ENCODE measurements around the gene ATRNL1. TPM values are rescaled to one million over a fixed set of nuclear protein-coding genes. Genes with fewer than 3 reads are reported as not detected.
A peak's percentile ranks its signal among the peaks of the same experiment; 100 is the strongest.
"Not testable (repeated sequence)": the region's sequence is repeated elsewhere in the genome, so short reads cannot be mapped to it uniquely, and the experiment has no call there.

ATRNL1 gene
- total RNA-seq, 1 donor from 2014 or later: 0.17 TPM

GRCh38 chr10:115091161-115091560 is 2.0 kb upstream of the ATRNL1 start:
- DNase-seq: no peak

GRCh38 chr10:115092258-115092554 is 959 bp upstream of the ATRNL1 start:
- peak; percentile 5 for DNase-seq

GRCh38 chr10:115092555-115093285 is 445 bp upstream of the ATRNL1 start:
- DNase-seq: peak; percentile 13

- DNase-seq: no peak
Observed at GRCh38 chr10:115093776-115094408, 727 bp downstream of the ATRNL1 start.

GRCh38 chr10:115094416-115095140 is 1.4 kb downstream of the ATRNL1 start:
- no peak for DNase-seq

- DNase-seq: no peak
Observed at GRCh38 chr10:115095758-115096157, 2.6 kb downstream of the ATRNL1 start.

- DNase-seq: no peak
Observed at GRCh38 chr10:115103700-115104099, 10.5 kb downstream of the ATRNL1 start.

GRCh38 chr10:115105411-115105810 is 12.2 kb downstream of the ATRNL1 start:
- DNase-seq: not testable (repeated sequence)

- DNase-seq: no peak
Observed at GRCh38 chr10:115107830-115108229, 14.7 kb downstream of the ATRNL1 start.

- DNase-seq: no peak
Observed at GRCh38 chr10:115117301-115117700, 24.1 kb downstream of the ATRNL1 start.

- DNase-seq: no peak
Observed at GRCh38 chr10:115118346-115118745, 25.2 kb downstream of the ATRNL1 start.

- DNase-seq: no peak
Observed at GRCh38 chr10:115125505-115125904, 32.3 kb downstream of the ATRNL1 start.

GRCh38 chr10:115129752-115130151 is 36.6 kb downstream of the ATRNL1 start:
- DNase-seq: peak; percentile 61

GRCh38 chr10:115136616-115137015 is 43.5 kb downstream of the ATRNL1 start:
- DNase-seq: no peak

- DNase-seq: peak; percentile 21
Observed at GRCh38 chr10:115141254-115141653, 48.1 kb downstream of the ATRNL1 start.

GRCh38 chr10:115157357-115157756 is 64.2 kb downstream of the ATRNL1 start:
- DNase-seq: no peak

- DNase-seq: no peak
Observed at GRCh38 chr10:115163129-115163528, 70.0 kb downstream of the ATRNL1 start.

GRCh38 chr10:115164220-115164619 is 71.1 kb downstream of the ATRNL1 start:
- DNase-seq: no peak

GRCh38 chr10:115167751-115168150 is 74.6 kb downstream of the ATRNL1 start:
- DNase-seq: no peak

- DNase-seq: peak; percentile 14
Observed at GRCh38 chr10:115171392-115171960, 78.3 kb downstream of the ATRNL1 start.

- no peak for DNase-seq
Observed at GRCh38 chr10:115173915-115174443, 80.8 kb downstream of the ATRNL1 start.

- not testable (repeated sequence) for DNase-seq
Observed at GRCh38 chr10:115207276-115207675, 114.1 kb downstream of the ATRNL1 start.

GRCh38 chr10:115209133-115209532 is 116.0 kb downstream of the ATRNL1 start:
- no peak for DNase-seq
